Neural cell (in vitro differentiated cells): Measurements from ENCODE around the gene MAPT. TPM values are rescaled to one million over a fixed set of nuclear protein-coding genes. Genes with fewer than 3 reads are reported as not detected.

Experiments used
- H2AFZ ChIP-seq: fragments of 200-600, 300-800 bp; sonication (generic), shearing (Covaris generic); 2 replicates; pipeline ENCODE4 v1.6.0; 2014; ENCODE audit warnings: low read depth, mild to moderate bottlenecking, antibody characterized with exemption, low read length, moderate library complexity
- H3F3A ChIP-seq: fragments of 200-600 bp; shearing (Covaris generic); 2 replicates; pipeline ENCODE4 v1.6.1; 2016; ENCODE audit warnings: mild to moderate bottlenecking, moderate library complexity, mixed read lengths, antibody characterized with exemption, low read length; ENCODE audit not compliant: insufficient read depth, poor library complexity, severe bottlenecking
- H3K27ac ChIP-seq: fragments of 200-600, 300-800 bp; sonication (generic), shearing (Covaris generic); 2 replicates; pipeline ENCODE4 v1.5.1; 2014; ENCODE audit warnings: mild to moderate bottlenecking, low read length, moderate library complexity
- H3K27me3 ChIP-seq: fragments of 300-800, 200-600 bp; sonication (generic), shearing (Covaris generic); 2 replicates; pipeline ENCODE4 v1.6.0; 2014; ENCODE audit warnings: mild to moderate bottlenecking, low read depth, low read length, moderate library complexity; ENCODE audit not compliant: insufficient read depth
- H3K36me3 ChIP-seq: fragments of 300-800, 200-600 bp; sonication (generic), shearing (Covaris generic); 2 replicates; pipeline ENCODE4 v1.5.1; 2014; ENCODE audit warnings: mild to moderate bottlenecking, antibody characterized with exemption, low read length, moderate library complexity; ENCODE audit not compliant: insufficient read depth
- H3K4me2 ChIP-seq: fragments of 300-800, 200-600 bp; sonication (generic), shearing (Covaris generic); 2 replicates; pipeline ENCODE4 v1.6.0; 2014; ENCODE audit warnings: mild to moderate bottlenecking, low read length
- H3K4me3 ChIP-seq: fragments of 300-800, 200-600 bp; sonication (generic), shearing (Covaris generic); 2 replicates; pipeline ENCODE4 v1.5.1; 2014; ENCODE audit warnings: mild to moderate bottlenecking, low read length, moderate library complexity
- H3K79me2 ChIP-seq: fragments of 200-600 bp; shearing (Covaris generic); replicated peaks from 2 replicates; pipeline ENCODE4 v1.6.0; 2014; ENCODE audit warnings: mild to moderate bottlenecking, low read length, moderate library complexity; ENCODE audit not compliant: insufficient read depth
- H3K9ac ChIP-seq: fragments of 300-800, 200-600 bp; sonication (generic), shearing (Covaris generic); 2 replicates; pipeline ENCODE4 v1.6.1; 2016; ENCODE audit warnings: mild to moderate bottlenecking, low read length, mixed read lengths
- H3K9me2 ChIP-seq: fragments of 200-600 bp; shearing (Covaris generic); 2 replicates; pipeline ENCODE4 v1.6.1; 2016; ENCODE audit warnings: mild to moderate bottlenecking, low read length, mixed read lengths; ENCODE audit not compliant: insufficient read depth
- H3K9me3 ChIP-seq: fragments of 200-600, 300-800 bp; sonication (generic), shearing (Covaris generic); 2 replicates; pipeline ENCODE4 v1.6.1; 2016; ENCODE audit warnings: mild to moderate bottlenecking, mixed run types, low read length, moderate library complexity, mixed read lengths
- H4K20me1 ChIP-seq: fragments of 200-600 bp; shearing (Covaris generic); 2 replicates; pipeline ENCODE4 v1.6.1; 2016; ENCODE audit warnings: mild to moderate bottlenecking, mixed run types; ENCODE audit not compliant: insufficient read depth
- CTCF ChIP-seq: fragments of 450-650 bp; IDR thresholded peaks from 2 replicates; pipeline ENCODE4 v1.5.1; 2014; ENCODE audit warnings: antibody characterized with exemption, mild to moderate bottlenecking, moderate library complexity; ENCODE audit not compliant: poor library complexity, severe bottlenecking
- EP300 ChIP-seq: fragments of 450-650 bp; conservative IDR thresholded peaks from 2 replicates; pipeline ENCODE4 v1.6.1; 2014; ENCODE audit warnings: antibody characterized with exemption, mild to moderate bottlenecking, moderate library complexity; ENCODE audit not compliant: poor library complexity, severe bottlenecking
- EZH2 ChIP-seq: fragments of 200-600, 300-800 bp; shearing (Covaris generic), sonication (generic); IDR thresholded peaks from 2 replicates; pipeline ENCODE4 v1.6.1; 2014; ENCODE audit warnings: antibody characterized with exemption, low read length, borderline replicate concordance, mild to moderate bottlenecking; ENCODE audit not compliant: insufficient read depth, poor library complexity, severe bottlenecking
- MXI1 ChIP-seq: fragments of 450-650 bp; conservative IDR thresholded peaks from 2 replicates; pipeline ENCODE4 v1.6.1; 2014; ENCODE audit warnings: antibody characterized with exemption, mild to moderate bottlenecking; ENCODE audit not compliant: poor library complexity, severe bottlenecking
- POLR2AphosphoS5 ChIP-seq: IDR thresholded peaks from 2 replicates; pipeline ENCODE4 v1.6.1; 2012
- RAD21 ChIP-seq: fragments of 450-650 bp; conservative IDR thresholded peaks from 2 replicates; pipeline ENCODE4 v1.6.1; 2014; ENCODE audit warnings: antibody characterized with exemption, mild to moderate bottlenecking, moderate library complexity
- SMC3 ChIP-seq: fragments of 450-650 bp; conservative IDR thresholded peaks from 2 replicates; pipeline ENCODE4 v1.6.1; 2014; ENCODE audit warnings: antibody characterized with exemption, mild to moderate bottlenecking, moderate library complexity; ENCODE audit not compliant: poor library complexity
- TAF1 ChIP-seq: IDR thresholded peaks from 2 replicates; pipeline ENCODE4 v1.6.1; 2012; ENCODE audit warnings: low read depth
- polyA plus RNA-seq: library from polyadenylated mRNA; depleted of rRNA; stranded (reverse); fragments of >200 nt; gene quantifications from 2 replicates; pipeline ENCODE4 v1.2.3, GENCODE V29; 2014
- TF ChIP-seq, protein P1 (sequence below): IDR thresholded peaks from 2 replicates; pipeline ENCODE4 v1.6.1; 2012; ENCODE audit warnings: borderline replicate concordance

The MAPT gene
- polyA plus RNA-seq, 1 donor from 2014 or later = 94.5 TPM

DNA sequence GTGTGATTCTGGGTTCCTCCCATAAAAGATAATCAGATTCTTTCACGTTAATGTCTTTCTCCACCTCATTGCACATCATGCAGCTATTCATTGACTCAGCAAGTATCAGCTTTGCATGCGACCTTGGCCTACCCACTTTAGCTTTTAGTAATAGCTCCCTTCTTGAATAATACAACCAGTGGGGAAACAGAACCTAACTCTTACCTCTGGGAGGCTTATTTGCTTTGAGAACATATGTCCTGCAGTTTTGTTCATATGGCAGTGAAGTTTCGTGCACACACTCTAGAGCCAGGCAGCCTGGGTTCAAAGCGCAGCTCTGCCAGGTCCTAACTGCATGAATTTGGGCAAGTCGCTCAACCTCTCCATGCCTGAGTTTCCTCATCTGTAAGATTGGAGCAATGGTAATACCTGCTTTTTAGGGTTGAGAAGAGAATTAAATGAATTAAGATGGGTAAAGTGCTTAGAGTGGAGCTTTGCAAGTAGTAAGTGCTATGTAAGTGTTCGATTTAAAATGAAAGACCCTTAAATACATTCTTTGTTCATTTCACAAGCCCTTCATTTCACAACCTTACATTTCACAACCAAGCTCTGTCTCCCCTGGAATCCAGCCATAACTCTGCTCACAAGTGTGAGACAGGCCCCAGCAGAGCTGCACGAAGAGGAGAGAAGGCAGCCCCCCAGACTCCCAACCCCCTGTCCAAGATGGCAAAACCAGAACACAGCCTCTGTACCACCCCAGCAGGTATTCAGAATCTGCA is 29.3 kb downstream of the MAPT start:
- no peaks in the 10 kb centered on the region for H3K9me2 ChIP-seq
- no peak overlapping the region for H3K4me2 ChIP-seq
- no peaks in the 10 kb centered on the region for H3K27me3 ChIP-seq
- no peak overlapping the region for H3K4me3 ChIP-seq
- H3F3A ChIP-seq = no peaks in the 10 kb centered on the region
- H2AFZ ChIP-seq = no peak overlapping the region
- H3K9ac ChIP-seq = no peak overlapping the region
- H3K9me3 ChIP-seq = peaks cover 5% of the 10 kb centered on the region
- no peak overlapping the region for H3K27ac ChIP-seq
- TF ChIP-seq RAD21 (no peak), CTCF (no peak), SMC3 (no peak)
- TF ChIP-seq, protein P1, sequence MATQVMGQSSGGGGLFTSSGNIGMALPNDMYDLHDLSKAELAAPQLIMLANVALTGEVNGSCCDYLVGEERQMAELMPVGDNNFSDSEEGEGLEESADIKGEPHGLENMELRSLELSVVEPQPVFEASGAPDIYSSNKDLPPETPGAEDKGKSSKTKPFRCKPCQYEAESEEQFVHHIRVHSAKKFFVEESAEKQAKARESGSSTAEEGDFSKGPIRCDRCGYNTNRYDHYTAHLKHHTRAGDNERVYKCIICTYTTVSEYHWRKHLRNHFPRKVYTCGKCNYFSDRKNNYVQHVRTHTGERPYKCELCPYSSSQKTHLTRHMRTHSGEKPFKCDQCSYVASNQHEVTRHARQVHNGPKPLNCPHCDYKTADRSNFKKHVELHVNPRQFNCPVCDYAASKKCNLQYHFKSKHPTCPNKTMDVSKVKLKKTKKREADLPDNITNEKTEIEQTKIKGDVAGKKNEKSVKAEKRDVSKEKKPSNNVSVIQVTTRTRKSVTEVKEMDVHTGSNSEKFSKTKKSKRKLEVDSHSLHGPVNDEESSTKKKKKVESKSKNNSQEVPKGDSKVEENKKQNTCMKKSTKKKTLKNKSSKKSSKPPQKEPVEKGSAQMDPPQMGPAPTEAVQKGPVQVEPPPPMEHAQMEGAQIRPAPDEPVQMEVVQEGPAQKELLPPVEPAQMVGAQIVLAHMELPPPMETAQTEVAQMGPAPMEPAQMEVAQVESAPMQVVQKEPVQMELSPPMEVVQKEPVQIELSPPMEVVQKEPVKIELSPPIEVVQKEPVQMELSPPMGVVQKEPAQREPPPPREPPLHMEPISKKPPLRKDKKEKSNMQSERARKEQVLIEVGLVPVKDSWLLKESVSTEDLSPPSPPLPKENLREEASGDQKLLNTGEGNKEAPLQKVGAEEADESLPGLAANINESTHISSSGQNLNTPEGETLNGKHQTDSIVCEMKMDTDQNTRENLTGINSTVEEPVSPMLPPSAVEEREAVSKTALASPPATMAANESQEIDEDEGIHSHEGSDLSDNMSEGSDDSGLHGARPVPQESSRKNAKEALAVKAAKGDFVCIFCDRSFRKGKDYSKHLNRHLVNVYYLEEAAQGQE = no peak
- H4K20me1 ChIP-seq = peaks cover 20% of the 10 kb centered on the region
- H3K79me2 ChIP-seq = peaks cover 5% of the 10 kb centered on the region
- no peaks in the 10 kb centered on the region for H3K36me3 ChIP-seq

GRCh38 chr17:45924332-45924820 is 30.0 kb downstream of the MAPT start:
- H3K79me2 ChIP-seq = peaks cover 7% of the 10 kb centered on the region
- no peak overlapping the region for H3K9ac ChIP-seq
- no peak overlapping the region for H2AFZ ChIP-seq
- H3K36me3 ChIP-seq = no peaks in the 10 kb centered on the region
- no peak overlapping the region for H3K4me2 ChIP-seq
- H3K4me3 ChIP-seq = no peak overlapping the region
- H3F3A ChIP-seq = no peaks in the 10 kb centered on the region
- peaks cover 15% of the 10 kb centered on the region for H4K20me1 ChIP-seq
- no peaks in the 10 kb centered on the region for H3K9me2 ChIP-seq
- H3K27ac ChIP-seq = no peak overlapping the region
- no peaks in the 10 kb centered on the region for H3K27me3 ChIP-seq
- peaks cover 5% of the 10 kb centered on the region for H3K9me3 ChIP-seq
- TF ChIP-seq EZH2 (no peak), SMC3 (no peak), RAD21 (no peak), POLR2AphosphoS5 (no peak), TAF1 (no peak), EP300 (no peak), MXI1 (no peak), CTCF (no peak)
- TF ChIP-seq, protein P1 = no peak
